ENCODE data around the gene ZNF569.
"Not testable (repeated sequence)": the region's sequence is repeated elsewhere in the genome, so short reads cannot be mapped to it uniquely, and the experiment has no call there.

Gene ZNF569

GRCh38 chr19:37466798-37467607, at the start of gene ZNF569:
ZNF569 (minus strand) TSS chr19:37467444; CDS start chr19:37444921, 22,523 bp downstream.
- peak; percentile 79 for DNase-seq (ENCODE audit: low read depth)

- DNase-seq (ENCODE audit: low read depth) = no peak
Measured at GRCh38 chr19:37513397-37513796, 46.2 kb upstream of the ZNF569 start.

GRCh38 chr19:37511821-37512220, 44.6 kb upstream of the ZNF569 start:
- DNase-seq (ENCODE audit: low read depth) = no peak

GRCh38 chr19:37511186-37511585, 43.9 kb upstream of the ZNF569 start:
- no peak for DNase-seq (ENCODE audit: low read depth)

GRCh38 chr19:37507167-37507464, 39.9 kb upstream of the ZNF569 start:
- DNase-seq (ENCODE audit: low read depth) = no peak

GRCh38 chr19:37506387-37507166, 39.3 kb upstream of the ZNF569 start, which contains the start of gene ZNF793:
ZNF793 (plus strand) TSS chr19:37506939; CDS start chr19:37523440, 16,501 bp downstream.
- peak; percentile 70 for DNase-seq (ENCODE audit: low read depth)

GRCh38 chr19:37505958-37506386, 38.7 kb upstream of the ZNF569 start:
- DNase-seq (ENCODE audit: low read depth) = no peak

- no peak for DNase-seq (ENCODE audit: low read depth)
Measured at GRCh38 chr19:37492213-37492612, 25.0 kb upstream of the ZNF569 start.

- no peak for DNase-seq (ENCODE audit: low read depth)
Measured at GRCh38 chr19:37484406-37485168, 17.3 kb upstream of the ZNF569 start.

- DNase-seq (ENCODE audit: low read depth) = no peak
Measured at GRCh38 chr19:37472165-37472564, 4.9 kb upstream of the ZNF569 start.

- DNase-seq (ENCODE audit: low read depth) = no peak
Measured at GRCh38 chr19:37470216-37470615, 3.0 kb upstream of the ZNF569 start.

- DNase-seq (ENCODE audit: low read depth) = peak; percentile 72
Measured at GRCh38 chr19:37468961-37469777, 1.9 kb upstream of the ZNF569 start, which contains the start of gene ZNF570. ZNF570 (plus strand) TSS chr19:37469356; CDS start chr19:37470355, 999 bp downstream.

GRCh38 chr19:37467608-37468090, 405 bp upstream of the ZNF569 start:
- no peak for DNase-seq (ENCODE audit: low read depth)

- DNase-seq (ENCODE audit: low read depth) = no peak
Measured at GRCh38 chr19:37466277-37466797, 907 bp downstream of the ZNF569 start.

GRCh38 chr19:37452500-37453245, 14.6 kb downstream of the ZNF569 start:
- no peak for DNase-seq (ENCODE audit: low read depth)

- no peak for DNase-seq (ENCODE audit: low read depth)
Measured at GRCh38 chr19:37413313-37414084, 53.7 kb downstream of the ZNF569 start.

GRCh38 chr19:37412700-37413099, 54.5 kb downstream of the ZNF569 start:
- DNase-seq (ENCODE audit: low read depth) = no peak

GRCh38 chr19:37406140-37406846, 61.0 kb downstream of the ZNF569 start:
- DNase-seq (ENCODE audit: low read depth) = not testable (repeated sequence)

- DNase-seq (ENCODE audit: low read depth) = no peak
Measured at GRCh38 chr19:37403403-37403802, 63.8 kb downstream of the ZNF569 start.
